Central memory CD8-positive, alpha-beta T cell (primary cell): Measurements from ENCODE around the gene FRMD3.

Experiments used
- ATAC-seq: fragments of 150-1000 bp; cut with Tn5 transposase; replicated peaks from 2 replicates; pipeline ENCODE4 v1.10.0; 2022; ENCODE audit warnings: mild to moderate bottlenecking, moderate FRiP score, moderate number of reproducible peaks; ENCODE audit not compliant: poor library complexity, severe bottlenecking; ENCODE audit errors: extremely low read depth
- DNase-seq, 2 donors: peaks; one replicate each; pipeline ENCODE4 v3.0.0; 2021; ENCODE audit warnings: low spot score in 2 of 2
- H3K27ac Mint-ChIP-seq: one replicate; pipeline ENCODE4 v1.8.0; 2022; ENCODE audit warnings: low read depth, mild to moderate bottlenecking, moderate library complexity, mixed read lengths
- H3K27me3 Mint-ChIP-seq: one replicate; pipeline ENCODE4 v1.8.0; 2022; ENCODE audit warnings: mixed read lengths
- H3K36me3 Mint-ChIP-seq: one replicate; pipeline ENCODE4 v1.8.0; 2022; ENCODE audit warnings: mild to moderate bottlenecking, moderate library complexity, mixed read lengths; ENCODE audit not compliant: insufficient read depth
- H3K4me1 Mint-ChIP-seq: one replicate; pipeline ENCODE4 v1.8.0; 2022; ENCODE audit warnings: mixed read lengths
- H3K4me3 Mint-ChIP-seq: one replicate; pipeline ENCODE4 v1.8.0; 2022; ENCODE audit warnings: mild to moderate bottlenecking, moderate library complexity, mixed read lengths
- H3K9me3 Mint-ChIP-seq: one replicate; pipeline ENCODE4 v1.8.0; 2022; ENCODE audit warnings: mixed read lengths

Gene FRMD3

GRCh38 chr9:83355024-83355444 lies 183.2 kb downstream of the FRMD3 start:
- Mint-ChIP-seq H3K27me3 (no peaks in the 10 kb centered on the region), H3K4me3 (no peak overlapping the region), H3K27ac (no peak overlapping the region), H3K4me1 (no peaks in the 10 kb centered on the region), H3K36me3 (peaks cover 2% of the 10 kb centered on the region), H3K9me3 (no peaks in the 10 kb centered on the region)
- no peak for DNase-seq
- no peak for ATAC-seq

DNA sequence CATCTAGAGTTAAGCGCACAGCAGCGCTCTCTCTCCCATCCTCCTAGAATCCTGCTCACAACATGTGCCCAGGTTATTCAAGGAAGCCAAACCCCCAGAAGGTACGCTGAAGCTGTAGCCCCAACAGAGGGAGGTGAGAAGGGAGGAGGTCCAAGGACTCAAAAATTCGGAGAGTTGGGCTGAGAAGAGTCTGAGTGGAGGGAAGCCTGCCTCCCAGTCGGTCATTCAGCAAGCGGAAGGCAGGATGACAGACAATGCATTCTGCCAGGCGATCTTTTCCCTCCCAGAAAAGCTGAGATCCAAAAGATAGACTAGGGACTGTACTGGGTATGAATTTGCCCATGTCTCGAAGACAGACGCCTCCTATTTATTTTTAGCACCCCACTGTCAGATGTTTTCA lies 189.2 kb downstream of the FRMD3 start:
- DNase-seq (no peak), ATAC-seq (no peak)
- no peak overlapping the region for H3K4me3 Mint-ChIP-seq
- no peak overlapping the region for H3K27ac Mint-ChIP-seq
- H3K36me3 Mint-ChIP-seq, result peaks cover 2% of the 10 kb centered on the region
- no peaks in the 10 kb centered on the region for H3K4me1 Mint-ChIP-seq
- H3K27me3 Mint-ChIP-seq, result no peaks in the 10 kb centered on the region
- H3K9me3 Mint-ChIP-seq, result no peaks in the 10 kb centered on the region

- H3K27me3 Mint-ChIP-seq, result no peaks in the 10 kb centered on the region
- H3K4me3 Mint-ChIP-seq, result no peak overlapping the region
- no peak overlapping the region for H3K27ac Mint-ChIP-seq
- H3K36me3 Mint-ChIP-seq, result no peaks in the 10 kb centered on the region
- ATAC-seq, result no peak
- no peaks in the 10 kb centered on the region for H3K4me1 Mint-ChIP-seq
- DNase-seq, result no peak
- H3K9me3 Mint-ChIP-seq, result no peaks in the 10 kb centered on the region
Measured at GRCh38 chr9:83346655-83347420, 191.4 kb downstream of the FRMD3 start.

- no peak for DNase-seq
- H3K4me1 Mint-ChIP-seq, result no peaks in the 10 kb centered on the region
- H3K9me3 Mint-ChIP-seq, result no peaks in the 10 kb centered on the region
- no peak overlapping the region for H3K27ac Mint-ChIP-seq
- no peaks in the 10 kb centered on the region for H3K36me3 Mint-ChIP-seq
- no peak overlapping the region for H3K4me3 Mint-ChIP-seq
- no peaks in the 10 kb centered on the region for H3K27me3 Mint-ChIP-seq
- ATAC-seq, result no peak
Measured at GRCh38 chr9:83343366-83343999, 194.7 kb downstream of the FRMD3 start.

DNA sequence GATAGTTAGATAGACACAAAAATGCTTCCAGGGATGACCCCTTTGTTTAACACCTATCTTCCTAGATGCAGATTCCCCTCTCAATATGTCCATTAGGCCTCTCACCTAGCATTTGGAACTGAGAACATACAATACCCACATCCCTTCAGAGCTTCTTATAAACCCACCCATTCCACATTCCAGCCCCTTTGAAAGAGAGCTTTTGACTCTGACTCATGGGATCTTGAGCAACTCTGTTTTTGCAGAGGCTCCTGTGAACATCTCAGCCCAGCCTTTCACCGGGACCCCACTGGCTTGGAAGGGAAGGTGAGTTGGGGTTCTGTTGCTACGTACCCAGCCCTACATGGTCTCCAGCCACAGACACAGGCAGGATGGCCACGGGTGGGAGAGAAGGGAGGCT lies 195.5 kb downstream of the FRMD3 start:
- H3K4me3 Mint-ChIP-seq, result no peak overlapping the region
- H3K4me1 Mint-ChIP-seq, result no peaks in the 10 kb centered on the region
- no peaks in the 10 kb centered on the region for H3K27me3 Mint-ChIP-seq
- H3K9me3 Mint-ChIP-seq, result no peaks in the 10 kb centered on the region
- no peak overlapping the region for H3K27ac Mint-ChIP-seq
- no peaks in the 10 kb centered on the region for H3K36me3 Mint-ChIP-seq
- DNase-seq, result no peak
- ATAC-seq, result no peak

GRCh38 chr9:83342006-83342405 lies 196.2 kb downstream of the FRMD3 start:
- no peaks in the 10 kb centered on the region for H3K36me3 Mint-ChIP-seq
- no peak for ATAC-seq
- DNase-seq, result no peak
- H3K27ac Mint-ChIP-seq, result no peak overlapping the region
- no peaks in the 10 kb centered on the region for H3K4me1 Mint-ChIP-seq
- no peak overlapping the region for H3K4me3 Mint-ChIP-seq
- H3K27me3 Mint-ChIP-seq, result no peaks in the 10 kb centered on the region
- no peaks in the 10 kb centered on the region for H3K9me3 Mint-ChIP-seq

DNA sequence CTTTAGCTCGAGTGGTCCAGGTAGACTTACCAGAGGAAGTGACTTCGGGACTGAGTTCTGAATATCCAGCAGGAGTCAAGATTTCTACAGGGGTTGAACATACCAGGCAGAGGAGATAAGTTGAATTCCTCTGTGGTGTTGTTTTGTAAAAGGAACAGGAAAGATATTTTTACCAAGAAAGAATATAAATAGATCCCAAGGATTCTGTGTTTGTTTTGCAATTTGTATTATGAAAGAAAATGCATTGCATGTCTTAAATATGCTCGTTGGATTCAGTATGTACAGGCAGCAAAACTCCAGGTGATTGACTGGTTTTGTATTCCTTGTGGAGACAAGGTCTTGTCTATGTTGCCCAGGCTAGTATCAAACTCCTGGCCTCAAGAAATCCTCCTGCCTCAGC lies 197.8 kb downstream of the FRMD3 start:
- Mint-ChIP-seq H3K27ac (no peak overlapping the region), H3K4me3 (no peak overlapping the region), H3K36me3 (no peaks in the 10 kb centered on the region), H3K9me3 (no peaks in the 10 kb centered on the region), H3K27me3 (no peaks in the 10 kb centered on the region), H3K4me1 (no peaks in the 10 kb centered on the region)
- DNase-seq (no peak), ATAC-seq (no peak)

DNA sequence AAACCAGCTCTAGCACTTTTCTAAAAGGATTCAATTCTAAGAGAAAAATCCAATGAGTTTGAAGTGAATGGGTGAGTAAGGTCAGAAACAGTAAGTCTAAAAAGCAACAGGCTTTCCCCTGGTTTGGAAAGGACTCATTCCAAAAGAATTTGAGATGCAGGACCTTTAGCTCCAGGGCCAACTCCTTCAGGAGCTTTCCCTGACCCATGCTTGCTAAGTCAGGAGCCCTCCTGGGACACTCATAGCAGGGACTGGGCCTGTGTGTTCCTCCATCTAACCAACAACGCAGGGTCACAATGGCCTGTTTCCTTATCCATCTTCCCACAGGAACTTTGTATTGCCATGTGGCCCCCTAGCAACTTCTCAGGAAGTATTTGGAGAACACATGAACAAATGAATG lies 198.8 kb downstream of the FRMD3 start:
- H3K9me3 Mint-ChIP-seq, result no peaks in the 10 kb centered on the region
- ATAC-seq, result no peak
- no peak for DNase-seq

DNA sequence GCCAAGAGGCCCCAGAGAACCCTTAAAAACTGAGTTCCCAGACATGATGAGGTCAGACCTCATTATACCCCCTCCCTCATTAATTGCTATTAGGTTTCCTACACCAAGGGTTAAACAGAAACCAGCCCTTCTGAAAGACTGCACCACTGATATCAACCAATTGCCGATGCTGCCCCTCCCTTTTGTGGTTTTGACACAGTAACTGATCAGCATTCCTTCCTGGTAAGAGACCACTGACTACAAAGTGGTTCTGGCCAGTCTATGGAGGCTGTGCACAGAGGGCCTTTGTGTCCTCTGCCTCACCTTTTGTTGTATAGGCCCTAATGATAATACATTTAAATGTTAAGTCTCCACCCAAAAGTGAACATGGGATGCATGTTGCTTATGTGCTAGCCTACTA lies 201.5 kb downstream of the FRMD3 start:
- Mint-ChIP-seq H3K4me1 (no peaks in the 10 kb centered on the region), H3K27me3 (no peaks in the 10 kb centered on the region), H3K27ac (no peak overlapping the region), H3K4me3 (no peak overlapping the region), H3K9me3 (no peaks in the 10 kb centered on the region), H3K36me3 (no peaks in the 10 kb centered on the region)
- ATAC-seq (no peak), DNase-seq (no peak)

More for the DNA sequence above, 198.8 kb downstream of the FRMD3 start:
- Mint-ChIP-seq H3K36me3 (no peaks in the 10 kb centered on the region), H3K4me3 (no peak overlapping the region), H3K27me3 (no peaks in the 10 kb centered on the region), H3K4me1 (no peaks in the 10 kb centered on the region), H3K27ac (no peak overlapping the region)

GRCh38 chr9:83334320-83334719 lies 203.9 kb downstream of the FRMD3 start:
- DNase-seq (peak; percentile 25 to 36), ATAC-seq (peak; percentile 46)
- Mint-ChIP-seq H3K36me3 (no peaks in the 10 kb centered on the region), H3K27me3 (no peaks in the 10 kb centered on the region), H3K4me3 (no peak overlapping the region), H3K9me3 (no peaks in the 10 kb centered on the region), H3K27ac (no peak overlapping the region), H3K4me1 (no peaks in the 10 kb centered on the region)

DNA sequence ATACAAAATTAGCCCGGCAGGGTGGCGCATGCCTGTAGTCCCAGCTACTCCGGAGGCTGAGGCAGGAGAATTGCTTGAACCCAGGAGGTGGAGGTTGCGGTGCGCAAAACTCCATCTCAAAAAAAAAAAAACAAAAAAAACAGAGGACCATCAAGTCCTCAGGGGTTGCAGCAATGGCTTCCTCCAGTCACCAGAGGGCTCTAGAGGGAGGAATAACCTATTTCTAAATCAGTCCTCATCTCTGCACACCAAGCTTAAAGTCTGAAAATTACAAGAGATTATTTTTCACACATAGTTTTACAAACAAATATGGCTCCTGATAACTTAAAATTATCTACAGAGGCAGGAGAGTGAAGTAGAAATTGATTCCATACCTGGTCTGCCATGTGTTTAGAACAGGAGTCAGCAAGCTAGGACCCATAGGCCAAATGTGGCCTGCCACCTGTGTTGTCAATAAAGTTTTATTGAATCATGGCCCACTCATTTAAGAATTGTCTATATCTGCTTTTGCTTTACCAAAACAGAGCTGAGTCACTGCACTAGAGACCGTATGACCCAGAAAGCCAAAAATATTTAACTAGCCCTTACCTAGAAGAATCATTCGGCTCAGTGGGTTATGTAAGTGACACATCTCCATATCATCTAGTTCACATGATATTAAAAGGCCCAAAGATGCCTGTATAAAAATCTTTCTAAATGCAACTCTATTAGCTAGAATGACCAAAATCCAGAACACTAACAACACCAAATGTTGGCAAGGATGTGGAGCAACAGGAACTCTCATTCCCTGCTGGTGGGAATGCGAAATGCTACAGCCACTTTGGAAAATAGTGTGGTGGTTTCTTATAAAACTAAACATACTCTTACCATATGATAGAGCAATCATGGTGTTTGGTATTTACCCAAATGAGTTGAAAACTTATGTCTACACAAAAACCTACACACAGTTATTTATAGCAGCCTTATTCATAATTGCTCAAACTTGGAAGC lies 207.7 kb downstream of the FRMD3 start:
- ATAC-seq (no peak), DNase-seq (no peak)
- H3K4me3 Mint-ChIP-seq, result no peak overlapping the region
- no peaks in the 10 kb centered on the region for H3K36me3 Mint-ChIP-seq
- no peaks in the 10 kb centered on the region for H3K9me3 Mint-ChIP-seq
- H3K4me1 Mint-ChIP-seq, result no peaks in the 10 kb centered on the region
- no peak overlapping the region for H3K27ac Mint-ChIP-seq
- no peaks in the 10 kb centered on the region for H3K27me3 Mint-ChIP-seq

- Mint-ChIP-seq H3K27me3 (no peaks in the 10 kb centered on the region), H3K27ac (no peak overlapping the region), H3K9me3 (no peaks in the 10 kb centered on the region), H3K4me3 (no peak overlapping the region), H3K36me3 (no peaks in the 10 kb centered on the region), H3K4me1 (no peaks in the 10 kb centered on the region)
- ATAC-seq (no peak), DNase-seq (no peak)
Measured at GRCh38 chr9:83327750-83328622, 210.2 kb downstream of the FRMD3 start.
